Vagina (tissue), 2 donors: Measurements from ENCODE around the gene AGBL4. TPM values are rescaled to one million over a fixed set of nuclear protein-coding genes. Genes with fewer than 3 reads are reported as not detected.

ENCODE experiments used
- DNase-seq, 2 donors: peaks; one replicate each; pipeline ENCODE4 v3.0.0-alpha.2; 2017; ENCODE audit errors: extremely low spot score in 2 of 2
- H3K27ac ChIP-seq: fragments of 200-600 bp; sonication (generic); one replicate; pipeline ENCODE4 v1.5.1; 2019
- H3K27me3 ChIP-seq: fragments of 200-600 bp; sonication (generic); one replicate; pipeline ENCODE4 v1.5.1; 2019
- H3K36me3 ChIP-seq, 2 donors: fragments of 200-600 bp; sonication (generic); one replicate each; pipeline ENCODE4 v1.5.1; 2017 to 2019
- H3K4me1 ChIP-seq: fragments of 200-600 bp; sonication (generic); one replicate; pipeline ENCODE4 v1.5.1; 2019
- H3K4me3 ChIP-seq, 2 donors: fragments of 200-600 bp; sonication (generic); 1 replicate in 1 of 2; 2 replicates in 1 of 2; pipeline ENCODE4 v1.5.1; 2016 to 2019
- H3K9me3 ChIP-seq: fragments of 200-600 bp; sonication (generic); one replicate; pipeline ENCODE4 v1.5.1; 2019
- CTCF ChIP-seq, 3 experiments: fragments of 450-650 bp in 2 of 3; fragments of 200-600 bp in 1 of 3; sonication (generic) in 1 of 3; IDR thresholded peaks; one replicate each; pipeline ENCODE4 v1.5.1; 2017 to 2019; ENCODE audit warnings: antibody characterized with exemption in 3 of 3, mild to moderate bottlenecking in 2 of 3, moderate library complexity in 2 of 3
- POLR2A ChIP-seq, 2 donors: fragments of 450-650 bp; IDR thresholded peaks; one replicate each; pipeline ENCODE4 v1.6.1; 2017; ENCODE audit warnings: antibody characterized with exemption in 2 of 2, mild to moderate bottlenecking in 2 of 2, moderate library complexity in 2 of 2
- POLR2AphosphoS5 ChIP-seq, 2 donors: sonication (generic); formaldehyde crosslinking; IDR thresholded peaks; one replicate each; pipeline ENCODE4 v1.9.0; 2017; ENCODE audit warnings: antibody characterized with exemption in 2 of 2, mild to moderate bottlenecking in 2 of 2, low read depth in 1 of 2; ENCODE audit not compliant: insufficient read depth in 1 of 2
- intact Hi-C: fragments of 100-400 bp; cut with DNase I; formaldehyde crosslinking; loops from one replicate; pipeline ENCODE4 v1.15.1; 2023
- total RNA-seq: library from RNA; depleted of rRNA; stranded (reverse); fragments of >200 nt; gene quantifications from one replicate; pipeline ENCODE4 v1.2.3, GENCODE V29; 2016

Gene AGBL4
- total RNA-seq, 1 donor from 2014 or later: not detected

GRCh38 chr1:48498096-48498791 lies 1525.5 kb downstream of the AGBL4 start:
- Histone ChIP-seq H3K27me3 (no peaks in the 10 kb centered on the region), H3K4me3 (no peak overlapping the region), H3K4me1 (peaks cover 32% of the 10 kb centered on the region), H3K9me3 (no peaks in the 10 kb centered on the region), H3K36me3 (no peaks in the 10 kb centered on the region), H3K27ac (no peak overlapping the region)
- TF ChIP-seq POLR2AphosphoS5 (IDR thresholded peaks at IDR 0.05; ENCODE audit: insufficient read depth in 1 of 2, low read depth in 1 of 2): no peak
- TF ChIP-seq CTCF (IDR thresholded peaks at IDR 0.05): peak; percentile 84 to 88 (median 86)
- TF ChIP-seq POLR2A (IDR thresholded peaks at IDR 0.05): no peak
- no peak for DNase-seq
- intact Hi-C loops: no loop called here

GRCh38 chr1:48495911-48496310 lies 1527.8 kb downstream of the AGBL4 start:
- Histone ChIP-seq H3K27me3 (no peaks in the 10 kb centered on the region), H3K9me3 (no peaks in the 10 kb centered on the region), H3K36me3 (no peaks in the 10 kb centered on the region), H3K27ac (no peak overlapping the region), H3K4me1 (peaks cover 32% of the 10 kb centered on the region), H3K4me3 (no peak overlapping the region)
- no peak for DNase-seq
- intact Hi-C loops: no loop called here
- TF ChIP-seq POLR2AphosphoS5 (IDR thresholded peaks at IDR 0.05; ENCODE audit: insufficient read depth in 1 of 2, low read depth in 1 of 2): no peak
- no peak for TF ChIP-seq POLR2A (IDR thresholded peaks at IDR 0.05)
- TF ChIP-seq CTCF (IDR thresholded peaks at IDR 0.05): no peak

- no peak for DNase-seq
- TF ChIP-seq POLR2AphosphoS5 (IDR thresholded peaks at IDR 0.05; ENCODE audit: insufficient read depth in 1 of 2, low read depth in 1 of 2): no peak
- no peak for TF ChIP-seq CTCF (IDR thresholded peaks at IDR 0.05)
- TF ChIP-seq POLR2A (IDR thresholded peaks at IDR 0.05): no peak
- H3K27ac ChIP-seq: no peak overlapping the region
- intact Hi-C loops: no loop called here
- no peaks in the 10 kb centered on the region for H3K27me3 ChIP-seq
- no peak overlapping the region for H3K4me3 ChIP-seq
- H3K4me1 ChIP-seq: peaks cover 32% of the 10 kb centered on the region
- no peaks in the 10 kb centered on the region for H3K36me3 ChIP-seq
- no peaks in the 10 kb centered on the region for H3K9me3 ChIP-seq
Measured at GRCh38 chr1:48495166-48495565, 1528.6 kb downstream of the AGBL4 start.

GRCh38 chr1:48493970-48494769 lies 1529.6 kb downstream of the AGBL4 start:
- Histone ChIP-seq H3K27ac (peak overlapping the region; percentile 21), H3K4me3 (no peak overlapping the region), H3K9me3 (no peaks in the 10 kb centered on the region), H3K4me1 (peaks cover 32% of the 10 kb centered on the region), H3K36me3 (no peaks in the 10 kb centered on the region), H3K27me3 (no peaks in the 10 kb centered on the region)
- TF ChIP-seq POLR2AphosphoS5 (IDR thresholded peaks at IDR 0.05; ENCODE audit: insufficient read depth in 1 of 2, low read depth in 1 of 2) (peak; percentile 23 to 49), CTCF (IDR thresholded peaks at IDR 0.05) (no peak)
- intact Hi-C loops: no loop called here
- DNase-seq: no peak

- Histone ChIP-seq H3K4me3 (no peak overlapping the region), H3K4me1 (peaks cover 25% of the 10 kb centered on the region), H3K27ac (no peak overlapping the region), H3K27me3 (no peaks in the 10 kb centered on the region), H3K36me3 (no peaks in the 10 kb centered on the region), H3K9me3 (no peaks in the 10 kb centered on the region)
- no peak for TF ChIP-seq CTCF (IDR thresholded peaks at IDR 0.05)
- TF ChIP-seq POLR2A (IDR thresholded peaks at IDR 0.05): no peak
- no peak for TF ChIP-seq POLR2AphosphoS5 (IDR thresholded peaks at IDR 0.05; ENCODE audit: insufficient read depth in 1 of 2, low read depth in 1 of 2)
- intact Hi-C loops: no loop called here
- no peak for DNase-seq
Measured at GRCh38 chr1:48493041-48493440, 1530.7 kb downstream of the AGBL4 start.
